GM12878 (cell line): ENCODE measurements around the gene PDE8B. TPM values are rescaled to one million over a fixed set of nuclear protein-coding genes. Genes with fewer than 3 reads are reported as not detected.

Experiments
- BCLAF1 ChIP-seq: fragments of 450-650 bp; IDR thresholded peaks from 2 replicates; pipeline ENCODE4 v1.6.1; 2017; ENCODE audit warnings: antibody characterized with exemption, mild to moderate bottlenecking, moderate library complexity
- E2F4 ChIP-seq: IDR thresholded peaks from 2 replicates; pipeline ENCODE4 v1.6.1; 2012; ENCODE audit warnings: low read depth, low read length, improper control_type of control experiment
- HSF1 ChIP-seq: fragments of 150-350 bp; IDR thresholded peaks from 2 replicates; pipeline ENCODE4 v1.6.1; 2014; ENCODE audit warnings: mild to moderate bottlenecking, low read depth, low read length
- NFYB ChIP-seq: IDR thresholded peaks from 2 replicates; pipeline ENCODE4 v1.6.1; 2011; ENCODE audit warnings: low read depth, mild to moderate bottlenecking, low read length, improper control_type of control experiment, moderate library complexity; ENCODE audit not compliant: insufficient read depth
- PAX5 ChIP-seq: IDR thresholded peaks from 2 replicates; pipeline ENCODE4 v1.6.1; 2011; ENCODE audit warnings: low read depth, low read length, borderline replicate concordance
- RUNX3 ChIP-seq: IDR thresholded peaks from 2 replicates; pipeline ENCODE4 v1.6.1; 2012; ENCODE audit warnings: low read length, inconsistent platforms
- SPI1 ChIP-seq: IDR thresholded peaks from 2 replicates; pipeline ENCODE4 v1.6.1; 2011; ENCODE audit warnings: low read depth, mild to moderate bottlenecking, low read length, moderate library complexity, borderline replicate concordance; ENCODE audit not compliant: insufficient read depth
- SUZ12 ChIP-seq: fragments of 200-600 bp; sonication (generic); IDR thresholded peaks from one replicate; pipeline ENCODE4 v1.6.1; 2018; ENCODE audit warnings: antibody characterized with exemption, mild to moderate bottlenecking; ENCODE audit not compliant: unreplicated experiment
- ZNF274 ChIP-seq: IDR thresholded peaks from one replicate; pipeline ENCODE4 v1.8.0; 2011; ENCODE audit not compliant: insufficient read length, insufficient read depth
- ZSCAN29 ChIP-seq: fragments of 450-650 bp; IDR thresholded peaks from 2 replicates; pipeline ENCODE4 v1.6.1; 2017; ENCODE audit warnings: mild to moderate bottlenecking, moderate library complexity
- polyA plus RNA-seq, 11 experiments: library from polyadenylated mRNA; depleted of rRNA in 4 of 11; unstranded in 6 of 11; stranded (reverse) in 5 of 11; fragments of >200 nt; fragmentation: Nextera tagmentation in 4 of 11; fragmentation: Illumina TruSeq in 1 of 11; extraction: Ambion mirVana in 4 of 11; extraction: Trizol in 1 of 11; gene quantifications; 1 replicate in 1 of 11; 2 replicates in 10 of 11; pipeline versions ENCODE4 v1.2.1 to v1.2.3, GENCODE V29; 2011 to 2016; ENCODE audit warnings: inconsistent platforms in 2 of 11, missing spikeins in 2 of 11, low read depth in 1 of 11
- total RNA-seq, 4 experiments: library from RNA; depleted of rRNA in 3 of 4; stranded (reverse); fragments of >200 nt in 3 of 4; fragmentation: Illumina TruSeq in 1 of 4; extraction: Trizol in 1 of 4; gene quantifications; 2 replicates each; pipeline versions ENCODE4 v1.2.1 to v1.2.3, GENCODE V29; 2013 to 2021

The PDE8B gene
- total and polyA plus RNA-seq, 10 of the 15 experiments (the other 5 are each of a cell fraction or from before 2014, with no cell fraction given), result 0.03 to 0.44 (median 0.20) TPM; not detected in 3

- TF ChIP-seq SPI1 (no peak), E2F4 (no peak), BCLAF1 (no peak), HSF1 (no peak), ZNF274 (no peak), PAX5 (no peak), ZSCAN29 (no peak), SUZ12 (no peak), RUNX3 (no peak), NFYB (no peak)
Observed at GRCh38 chr5:77461287-77461686, 250.8 kb downstream of the PDE8B start (continued).
